Tibial nerve (tissue), 4 donors: Measurements from ENCODE around the gene MXD1. TPM values are rescaled to one million over a fixed set of nuclear protein-coding genes. Genes with fewer than 3 reads are reported as not detected.

Experiments
- DNase-seq, 2 donors: peaks; one replicate each; pipeline ENCODE4 v3.0.0-alpha.2; 2019; ENCODE audit warnings: low spot score in 2 of 2
- H3K27ac ChIP-seq, 4 donors: fragments of 200-600 bp; sonication (generic) in 3 of 4; one replicate each; pipeline ENCODE4 v1.5.1; 2017 to 2019; ENCODE audit warnings: mild to moderate bottlenecking in 1 of 4
- H3K27me3 ChIP-seq, 2 donors: fragments of 200-600 bp; sonication (generic) in 1 of 2; one replicate each; pipeline versions ENCODE4 v1.5.1 to v1.6.0; 2017 to 2019
- H3K36me3 ChIP-seq, 3 donors: fragments of 200-600 bp; sonication (generic); one replicate each; pipeline ENCODE4 v1.5.1; 2018 to 2019
- H3K4me1 ChIP-seq, 4 donors: fragments of 200-600 bp; sonication (generic) in 3 of 4; one replicate each; pipeline ENCODE4 v1.5.1; 2017 to 2019
- H3K4me3 ChIP-seq, 4 donors: fragments of 200-600 bp; sonication (generic) in 3 of 4; one replicate each; pipeline ENCODE4 v1.5.1; 2017 to 2019; ENCODE audit warnings: mild to moderate bottlenecking in 1 of 4, moderate library complexity in 1 of 4
- H3K9me3 ChIP-seq, 4 donors: fragments of 200-600 bp; sonication (generic) in 3 of 4; one replicate each; pipeline ENCODE4 v1.5.1; 2017 to 2019
- EP300 ChIP-seq, 2 donors: sonication (generic); formaldehyde crosslinking; IDR thresholded peaks; one replicate each; pipeline ENCODE4 v1.6.1; 2017; ENCODE audit warnings: antibody characterized with exemption in 2 of 2, mild to moderate bottlenecking in 1 of 2
- POLR2A ChIP-seq, 2 donors: fragments of 450-650 bp; IDR thresholded peaks; one replicate each; pipeline ENCODE4 v1.6.1; 2017; ENCODE audit warnings: antibody characterized with exemption in 2 of 2, mild to moderate bottlenecking in 2 of 2, moderate library complexity in 2 of 2
- WGBS, 2 donors: methylation state at CpG; one replicate each; pipeline ENCODE4 v1.1.5; 2018; 5-methylcytosine and 5-hydroxymethylcytosine counted together
- total RNA-seq, 4 donors: library from RNA; depleted of rRNA; stranded (reverse); fragments of >200 nt; gene quantifications; one replicate each; pipeline ENCODE4 v1.1.0, GENCODE V29; 2016
- TF ChIP-seq, protein P1 (sequence below), 5 experiments: fragments of 200-600 bp in 3 of 5; fragments of 450-650 bp in 2 of 5; sonication (generic) in 3 of 5; IDR thresholded peaks; one replicate each; pipeline ENCODE4 v1.5.1; 2016 to 2019; ENCODE audit warnings: antibody characterized with exemption in 5 of 5, mild to moderate bottlenecking in 3 of 5, moderate library complexity in 2 of 5

Gene MXD1
- total RNA-seq, 4 donors from 2014 or later = 5.7 to 10.4 (median 7.6) TPM

DNA sequence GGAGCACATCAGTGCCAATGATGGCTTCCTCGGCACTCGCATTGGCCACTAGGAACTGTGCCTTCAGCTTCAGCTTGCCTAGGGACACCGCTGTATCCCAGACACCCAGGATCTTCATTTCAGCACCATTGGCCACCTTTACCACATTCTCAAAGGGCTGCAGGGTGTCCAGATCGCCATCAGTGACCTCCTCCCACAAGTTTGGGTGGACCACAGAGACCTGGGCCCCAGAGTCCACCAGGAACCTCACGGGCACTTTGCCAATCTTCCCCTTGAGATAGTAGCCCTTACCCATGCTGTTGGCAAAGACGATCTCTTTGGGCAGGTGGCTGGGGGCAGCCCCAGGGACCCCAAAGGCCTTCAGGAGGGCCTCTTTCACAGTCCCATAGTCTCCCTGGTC is 45.9 kb downstream of the MXD1 start:
- Histone ChIP-seq H3K4me1 (no peaks in the 10 kb centered on the region), H3K9me3 (no peaks in the 10 kb centered on the region), H3K4me3 (no peak overlapping the region), H3K27me3 (no peaks in the 10 kb centered on the region), H3K27ac (no peak overlapping the region), H3K36me3 (peaks cover 0 to 13% (median 0%) of the 10 kb centered on the region in 3 donors)
- 97 to 100% methylated on average over 4 to 6 of the region's 6 CpGs for WGBS, 2 donors
- TF ChIP-seq POLR2A (IDR thresholded peaks at IDR 0.05) (no peak), EP300 (IDR thresholded peaks at IDR 0.05) (no peak)
- TF ChIP-seq, protein P1, sequence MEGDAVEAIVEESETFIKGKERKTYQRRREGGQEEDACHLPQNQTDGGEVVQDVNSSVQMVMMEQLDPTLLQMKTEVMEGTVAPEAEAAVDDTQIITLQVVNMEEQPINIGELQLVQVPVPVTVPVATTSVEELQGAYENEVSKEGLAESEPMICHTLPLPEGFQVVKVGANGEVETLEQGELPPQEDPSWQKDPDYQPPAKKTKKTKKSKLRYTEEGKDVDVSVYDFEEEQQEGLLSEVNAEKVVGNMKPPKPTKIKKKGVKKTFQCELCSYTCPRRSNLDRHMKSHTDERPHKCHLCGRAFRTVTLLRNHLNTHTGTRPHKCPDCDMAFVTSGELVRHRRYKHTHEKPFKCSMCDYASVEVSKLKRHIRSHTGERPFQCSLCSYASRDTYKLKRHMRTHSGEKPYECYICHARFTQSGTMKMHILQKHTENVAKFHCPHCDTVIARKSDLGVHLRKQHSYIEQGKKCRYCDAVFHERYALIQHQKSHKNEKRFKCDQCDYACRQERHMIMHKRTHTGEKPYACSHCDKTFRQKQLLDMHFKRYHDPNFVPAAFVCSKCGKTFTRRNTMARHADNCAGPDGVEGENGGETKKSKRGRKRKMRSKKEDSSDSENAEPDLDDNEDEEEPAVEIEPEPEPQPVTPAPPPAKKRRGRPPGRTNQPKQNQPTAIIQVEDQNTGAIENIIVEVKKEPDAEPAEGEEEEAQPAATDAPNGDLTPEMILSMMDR (IDR thresholded peaks at IDR 0.05) = no peak
- no peak for DNase-seq

DNA sequence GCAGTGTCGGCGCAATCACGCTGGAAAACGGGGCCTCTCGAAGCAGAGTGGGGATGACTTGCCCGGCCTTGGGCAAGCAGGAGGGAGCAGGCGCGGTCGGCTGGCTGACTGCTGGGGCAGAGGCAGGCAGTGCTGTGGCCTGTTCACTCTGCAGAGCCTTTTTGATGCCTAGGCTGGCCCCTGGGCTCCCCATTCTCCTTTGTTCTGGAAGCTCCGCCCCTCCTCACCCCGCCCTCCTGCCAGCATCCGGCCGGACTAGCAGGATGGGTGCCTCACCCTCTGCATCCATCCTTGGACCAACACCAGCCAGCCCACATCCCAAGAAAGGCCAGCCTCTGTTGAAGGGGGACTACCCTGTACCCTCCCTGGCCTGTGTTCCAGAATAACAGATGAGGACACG is 46.6 kb downstream of the MXD1 start, which contains the start of gene ASPRV1:
ASPRV1 (minus strand) TSS at position 136 of the 400 bp plus-strand sequence. CDS start 195 bp downstream, outside the sequence.
- no peak for DNase-seq
- H3K36me3 ChIP-seq = peaks cover 0 to 13% (median 0%) of the 10 kb centered on the region in 3 donors
- H3K27me3 ChIP-seq = no peaks in the 10 kb centered on the region
- no peak within 1 kb of the TSS for H3K4me3 ChIP-seq
- H3K9me3 ChIP-seq = no peaks in the 10 kb centered on the region
- no peak within 1 kb of the TSS for H3K27ac ChIP-seq
- no peaks in the 10 kb centered on the region for H3K4me1 ChIP-seq
- 77 to 85% methylated on average over 14 of the region's 14 CpGs for WGBS, 2 donors
- TF ChIP-seq, protein P1 (IDR thresholded peaks at IDR 0.05) = no peak
- no peak for TF ChIP-seq POLR2A (IDR thresholded peaks at IDR 0.05)
- no peak for TF ChIP-seq EP300 (IDR thresholded peaks at IDR 0.05)

DNA sequence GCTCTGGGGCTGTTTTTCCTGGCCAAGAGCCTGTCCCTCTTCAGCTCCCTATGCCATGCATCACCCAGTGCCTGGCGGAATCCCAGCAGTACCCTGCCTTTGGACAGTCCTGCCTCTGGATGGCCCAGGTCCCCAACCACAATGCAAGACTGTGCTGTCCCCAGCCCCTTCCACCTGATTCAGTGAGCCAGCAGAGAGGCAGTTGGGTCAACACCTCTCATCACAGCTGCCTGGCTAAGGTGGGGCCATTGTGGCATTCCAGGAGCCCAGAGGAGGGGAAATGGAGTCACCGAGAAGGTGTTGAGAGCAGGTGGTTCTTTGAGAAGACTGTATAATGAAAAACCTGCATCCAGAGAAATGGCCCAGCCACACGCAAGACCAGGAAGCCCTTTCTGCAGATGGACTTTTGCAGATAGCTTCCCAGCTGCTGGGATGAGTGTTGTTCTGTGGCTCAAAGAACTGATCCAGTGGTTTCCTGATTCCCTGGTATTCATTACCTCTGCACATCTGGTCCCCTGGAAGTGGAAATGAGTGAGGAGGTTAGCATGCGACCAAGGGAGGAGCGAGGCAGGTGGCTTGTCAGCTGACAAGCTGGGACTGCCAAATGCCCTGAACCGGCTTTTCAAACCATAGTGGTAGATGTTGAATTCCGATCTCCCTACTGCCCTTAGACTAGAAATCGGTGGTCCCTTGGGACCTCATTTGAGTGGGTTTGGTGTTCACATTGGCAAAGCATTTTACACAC is 48.2 kb downstream of the MXD1 start:
- Histone ChIP-seq H3K27me3 (no peaks in the 10 kb centered on the region), H3K9me3 (no peaks in the 10 kb centered on the region), H3K27ac (no peak overlapping the region), H3K4me1 (no peaks in the 10 kb centered on the region), H3K4me3 (no peak overlapping the region), H3K36me3 (peaks cover 0 to 13% (median 0%) of the 10 kb centered on the region in 3 donors)
- WGBS, 2 donors = 93 to 97% methylated on average over 8 of the region's 8 CpGs
- no peak for TF ChIP-seq EP300 (IDR thresholded peaks at IDR 0.05)
- no peak for TF ChIP-seq POLR2A (IDR thresholded peaks at IDR 0.05)
- TF ChIP-seq, protein P1 (IDR thresholded peaks at IDR 0.05) = no peak
- no peak for DNase-seq

DNA sequence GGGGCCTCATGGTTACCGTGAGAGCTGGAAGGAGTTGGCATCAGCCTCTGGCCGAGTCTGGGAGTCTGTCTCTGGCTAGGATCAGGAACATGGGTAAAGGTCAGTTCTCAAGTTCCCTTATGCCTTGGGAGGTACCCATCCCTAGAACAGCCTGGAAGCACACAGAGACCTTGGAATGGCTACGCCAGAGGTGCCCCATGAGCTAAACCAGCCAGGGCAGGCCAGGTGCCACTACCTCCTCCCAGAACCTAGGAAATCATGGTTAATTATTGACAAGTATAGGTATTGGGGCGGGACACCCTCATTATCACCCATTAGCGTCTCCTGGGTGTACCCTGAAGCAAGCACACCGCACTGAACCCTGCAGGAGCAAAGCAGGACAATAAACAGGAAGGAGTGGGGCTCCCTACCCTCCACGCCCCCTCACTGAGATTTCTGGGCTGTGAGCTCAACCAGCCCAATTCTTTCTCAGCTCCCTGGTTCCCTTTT is 49.5 kb downstream of the MXD1 start:
- no peaks in the 10 kb centered on the region for H3K9me3 ChIP-seq
- no peaks in the 10 kb centered on the region for H3K27me3 ChIP-seq
- 84 to 88% methylated on average over 7 of the region's 7 CpGs for WGBS, 2 donors
- peak overlapping the region in 1 of 4 donors; percentile 65 for H3K27ac ChIP-seq
- no peak for DNase-seq
- H3K36me3 ChIP-seq = peaks cover 0 to 13% (median 0%) of the 10 kb centered on the region in 3 donors
- no peak for TF ChIP-seq POLR2A (IDR thresholded peaks at IDR 0.05)
- TF ChIP-seq EP300 (IDR thresholded peaks at IDR 0.05) = no peak
- TF ChIP-seq, protein P1 (IDR thresholded peaks at IDR 0.05) = no peak
- no peak overlapping the region for H3K4me3 ChIP-seq
- H3K4me1 ChIP-seq = no peaks in the 10 kb centered on the region

DNA sequence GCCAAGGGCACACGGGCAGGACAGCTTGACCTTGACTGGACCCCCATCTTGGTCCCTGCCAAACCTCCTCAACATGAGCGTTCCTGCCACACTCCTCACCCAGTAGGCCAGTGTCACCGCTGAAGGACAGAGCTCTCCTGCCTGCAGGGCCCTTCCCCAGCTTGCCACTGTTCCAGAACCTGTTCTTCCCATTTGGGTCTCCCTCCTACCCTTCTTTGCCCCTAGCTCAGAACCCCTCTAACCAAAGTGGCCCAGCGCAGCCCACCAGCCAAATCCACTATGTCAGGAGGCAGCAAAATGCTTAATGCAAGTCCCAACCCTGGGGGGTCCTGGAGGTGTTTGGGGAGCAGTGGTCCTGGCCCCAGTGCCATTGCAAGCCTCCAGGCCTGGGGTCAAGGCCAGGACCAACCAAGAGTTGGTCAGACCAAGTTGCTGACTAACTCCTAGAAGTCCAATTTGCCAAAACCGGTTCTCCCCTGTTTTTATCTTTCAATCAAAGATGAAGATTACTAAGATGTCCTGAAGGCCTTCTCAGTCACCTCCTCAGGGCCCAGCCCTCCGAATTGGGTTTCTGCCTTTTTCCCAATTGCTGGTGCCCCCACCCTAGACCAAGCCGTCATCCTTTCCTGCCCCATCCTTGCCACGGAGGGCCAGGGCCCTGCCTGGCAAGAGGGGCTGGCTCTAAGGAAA is 51.0 kb downstream of the MXD1 start:
- H3K36me3 ChIP-seq = peaks cover 0 to 13% (median 0%) of the 10 kb centered on the region in 3 donors
- 84 to 92% methylated on average over 8 of the region's 8 CpGs for WGBS, 2 donors
- no peak overlapping the region for H3K4me3 ChIP-seq
- no peaks in the 10 kb centered on the region for H3K27me3 ChIP-seq
- no peak for DNase-seq
- no peaks in the 10 kb centered on the region for H3K9me3 ChIP-seq
- H3K4me1 ChIP-seq = no peaks in the 10 kb centered on the region
- TF ChIP-seq POLR2A (IDR thresholded peaks at IDR 0.05) (no peak), EP300 (IDR thresholded peaks at IDR 0.05) (no peak)
- TF ChIP-seq, protein P1 (IDR thresholded peaks at IDR 0.05) = no peak
- no peak overlapping the region for H3K27ac ChIP-seq
